ENCODE measurements around the gene BRD1.

DNA sequence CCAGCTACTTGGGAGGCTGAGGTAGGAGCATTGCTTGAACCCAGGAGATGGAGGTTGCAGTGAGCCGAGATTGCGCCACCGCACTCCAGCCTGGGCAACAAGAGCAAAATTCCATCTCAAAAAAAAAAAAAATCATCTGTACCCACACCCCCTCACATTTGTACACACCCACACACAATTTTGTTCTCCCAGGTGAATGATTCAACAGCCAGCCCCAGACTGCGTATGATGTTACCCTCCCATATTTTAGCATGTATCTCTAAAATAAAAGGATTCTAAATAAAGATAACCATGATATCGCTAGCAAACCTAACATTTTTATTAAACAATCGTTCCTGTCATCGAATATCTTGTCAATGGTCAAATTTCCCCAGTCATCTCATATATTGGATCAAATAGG lies 65.8 kb downstream of the BRD1 start:
- no peak for TF ChIP-seq CTCF (conservative IDR thresholded peaks at IDR 0.05; ENCODE audit: low read depth, low read length)
- TF ChIP-seq EZH2 (IDR thresholded peaks at IDR 0.05; ENCODE audit: borderline replicate concordance, low read depth, low read length, poor library complexity, severe bottlenecking), result no peak

Measured in A673 (cell line).